Trophoblast cell (in vitro differentiated cells and primary cell): ENCODE measurements around the gene FYTTD1.
A peak's percentile ranks its signal among the peaks of the same experiment; 100 is the strongest.

ENCODE experiments used
- DNase-seq, 2 donors: peaks; one replicate each; pipeline ENCODE4 v3.0.0-alpha.2; 2016
- H2AFZ ChIP-seq: 2 replicates; pipeline ENCODE4 v1.6.1; 2013; ENCODE audit warnings: low read length, moderate library complexity, mild to moderate bottlenecking; ENCODE audit not compliant: insufficient read depth, poor library complexity
- H2AK5ac ChIP-seq: 2 replicates; pipeline ENCODE4 v1.6.1; 2013; ENCODE audit warnings: mild to moderate bottlenecking, low read length
- H2BK120ac ChIP-seq: 2 replicates; pipeline ENCODE4 v1.6.1; 2013; ENCODE audit warnings: low read length, mild to moderate bottlenecking, moderate library complexity; ENCODE audit not compliant: insufficient read depth, poor library complexity
- H2BK12ac ChIP-seq: 2 replicates; pipeline ENCODE4 v1.6.1; 2013; ENCODE audit warnings: mild to moderate bottlenecking, low read length, moderate library complexity
- H2BK5ac ChIP-seq: 2 replicates; pipeline ENCODE4 v1.6.1; 2013; ENCODE audit warnings: low read length, low read depth, moderate library complexity, mild to moderate bottlenecking; ENCODE audit not compliant: poor library complexity
- H3K14ac ChIP-seq: 2 replicates; pipeline ENCODE4 v1.6.1; 2013; ENCODE audit warnings: mild to moderate bottlenecking, low read length
- H3K18ac ChIP-seq: 2 replicates; pipeline ENCODE4 v1.6.1; 2013; ENCODE audit warnings: mild to moderate bottlenecking, low read length
- H3K23ac ChIP-seq: 2 replicates; pipeline ENCODE4 v1.6.1; 2013; ENCODE audit warnings: low read length
- H3K27ac ChIP-seq: 2 replicates; pipeline ENCODE4 v1.5.1; 2013; ENCODE audit warnings: low read depth, mild to moderate bottlenecking, inconsistent platforms, low read length, moderate library complexity
- H3K27me3 ChIP-seq: 2 replicates; pipeline ENCODE4 v1.6.1; 2013; ENCODE audit warnings: inconsistent platforms, mild to moderate bottlenecking, low read length, moderate library complexity; ENCODE audit not compliant: insufficient read depth
- H3K36me3 ChIP-seq, 2 experiments: 1 replicate in 1 of 2; 2 replicates in 1 of 2; pipeline ENCODE4 v1.6.1; 2013; ENCODE audit warnings: low read length in 2 of 2, mild to moderate bottlenecking in 2 of 2, moderate library complexity in 1 of 2; ENCODE audit not compliant: insufficient read depth in 2 of 2, control insufficient read depth in 1 of 2
- H3K4ac ChIP-seq: 2 replicates; pipeline ENCODE4 v1.6.1; 2013; ENCODE audit warnings: low read depth, mild to moderate bottlenecking, low read length, moderate library complexity
- H3K4me1 ChIP-seq, 2 experiments: 1 replicate in 1 of 2; 2 replicates in 1 of 2; pipeline ENCODE4 v1.6.1; 2013; ENCODE audit warnings: low read length in 2 of 2, mild to moderate bottlenecking in 2 of 2, moderate library complexity in 1 of 2; ENCODE audit not compliant: insufficient read depth in 2 of 2, control insufficient read depth in 1 of 2
- H3K4me2 ChIP-seq: 2 replicates; pipeline ENCODE4 v1.6.1; 2013; ENCODE audit warnings: inconsistent platforms, mild to moderate bottlenecking, low read length, moderate library complexity
- H3K4me3 ChIP-seq: 2 replicates; pipeline ENCODE4 v1.5.1; 2013; ENCODE audit warnings: mild to moderate bottlenecking, low read depth, low read length, inconsistent platforms
- H3K79me1 ChIP-seq: one replicate; pipeline ENCODE4 v1.6.1; 2013; ENCODE audit warnings: low read length
- H3K79me2 ChIP-seq: 2 replicates; pipeline ENCODE4 v1.6.1; 2013; ENCODE audit warnings: low read length, mild to moderate bottlenecking; ENCODE audit not compliant: control insufficient read depth, insufficient read depth, poor library complexity
- H3K9ac ChIP-seq: 2 replicates; pipeline ENCODE4 v1.6.1; 2013; ENCODE audit warnings: mild to moderate bottlenecking, low read length
- H3K9me3 ChIP-seq: 2 replicates; pipeline ENCODE4 v1.6.1; 2013; ENCODE audit warnings: low read depth, mild to moderate bottlenecking, control low read depth, inconsistent platforms, low read length; ENCODE audit not compliant: insufficient read depth
- H4K12ac ChIP-seq: 2 replicates; pipeline ENCODE4 v1.6.1; 2013; ENCODE audit warnings: low read depth, mild to moderate bottlenecking, low read length, moderate library complexity
- H4K8ac ChIP-seq: 2 replicates; pipeline ENCODE4 v1.6.1; 2013; ENCODE audit warnings: low read depth, mild to moderate bottlenecking, low read length, moderate library complexity
- H4K91ac ChIP-seq: one replicate; pipeline ENCODE4 v1.6.1; 2013; ENCODE audit warnings: low read depth, mild to moderate bottlenecking, low read length, moderate library complexity
- WGBS: extraction: QIAGEN DNeasy Blood & Tissue Kit; methylation state at CpG from one replicate; pipeline ENCODE4 v1.1.7; 2013; ENCODE audit warnings: missing lambda C conversion rate; ENCODE audit not compliant: insufficient read length, insufficient coverage; ENCODE audit errors: extremely low coverage; 5-methylcytosine and 5-hydroxymethylcytosine counted together

The FYTTD1 gene

DNA sequence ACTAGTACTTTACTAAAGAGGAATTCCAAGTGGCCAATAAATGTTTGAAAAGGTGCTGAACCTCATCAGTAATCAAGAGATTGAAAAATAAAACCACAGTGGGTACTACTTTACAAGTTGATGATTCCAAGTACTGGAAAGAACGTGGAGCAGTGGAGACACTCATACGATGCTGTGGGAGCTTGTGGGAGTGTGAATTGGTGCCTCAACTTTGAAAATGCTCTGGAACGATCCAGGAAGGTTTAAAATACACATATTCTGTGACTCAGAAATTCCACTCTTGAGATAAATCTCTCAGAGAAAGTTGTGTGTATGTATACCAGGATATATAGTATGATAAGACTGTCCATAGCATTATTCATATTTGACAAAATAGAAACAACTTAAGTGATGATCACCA is 50.7 kb downstream of the FYTTD1 start:
- Histone ChIP-seq H3K4me3 (no peak overlapping the region), H3K27ac (no peak overlapping the region), H3K9me3 (no peaks in the 10 kb centered on the region), H3K23ac (no peak overlapping the region), H3K27me3 (no peaks in the 10 kb centered on the region), H3K79me1 (no peaks in the 10 kb centered on the region), H3K4me1 (peaks cover 0 to 2% of the 10 kb centered on the region in 2 experiments), H2AK5ac (no peak overlapping the region), H4K91ac (no peak overlapping the region), H3K9ac (no peak overlapping the region), H2BK5ac (no peak overlapping the region), H2BK120ac (no peak overlapping the region), H3K14ac (no peak overlapping the region), H4K12ac (no peak overlapping the region), H3K79me2 (peaks cover under 1% of the 10 kb centered on the region), H2BK12ac (no peak overlapping the region), H3K36me3 (no peaks in the 10 kb centered on the region), H3K4ac (no peak overlapping the region), H3K18ac (no peak overlapping the region), H3K4me2 (no peak overlapping the region), H4K8ac (no peak overlapping the region), H2AFZ (no peak overlapping the region)
- DNase-seq, result peak in 1 of 2 donors; percentile 61
- no CpG with 5 or more reads among the region's 3 CpGs for WGBS

DNA sequence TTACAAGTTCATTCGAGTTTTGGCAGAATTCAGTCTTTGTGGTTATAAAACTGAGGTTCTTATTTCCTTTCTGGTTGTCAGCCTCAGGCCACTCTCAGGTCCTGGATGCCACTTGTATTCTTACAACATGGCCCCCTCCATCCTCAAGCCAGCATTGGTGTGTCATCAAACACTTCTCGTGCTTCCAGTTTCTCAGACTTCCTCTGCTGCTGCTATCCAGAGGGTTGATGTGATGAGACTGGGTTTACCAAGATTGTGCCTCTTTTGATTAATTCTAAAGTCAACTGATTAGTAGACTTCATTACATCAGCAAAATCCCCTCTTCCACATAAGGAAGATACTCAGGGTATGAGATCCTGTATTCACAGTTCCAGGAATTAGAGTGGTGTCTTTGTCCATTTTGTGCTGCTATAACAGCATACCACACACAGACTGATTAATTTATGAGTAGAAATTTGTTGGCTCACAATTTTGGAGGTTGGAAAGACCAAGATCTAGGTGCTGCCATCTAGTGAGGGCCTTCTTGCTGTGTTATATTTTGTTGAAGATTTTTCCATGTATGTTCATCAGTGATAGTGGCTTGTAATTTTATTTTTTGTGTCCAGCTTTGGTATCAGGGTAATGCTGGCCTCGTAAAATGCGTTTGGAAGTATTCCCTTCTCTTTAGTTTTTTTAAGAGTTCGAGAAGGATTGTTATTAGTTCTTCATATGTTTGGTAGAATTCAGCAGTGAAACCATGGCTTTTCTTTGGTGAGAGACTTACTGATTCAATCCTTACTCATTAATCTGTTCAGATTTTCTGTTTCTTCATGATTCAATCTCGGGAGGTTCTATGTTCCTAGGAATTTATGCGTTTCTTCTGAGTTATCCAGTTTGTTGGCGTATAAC is 52.5 kb downstream of the FYTTD1 start:
- H3K9ac ChIP-seq, result no peak overlapping the region
- H3K27me3 ChIP-seq, result no peaks in the 10 kb centered on the region
- no peaks in the 10 kb centered on the region for H3K79me2 ChIP-seq
- no peaks in the 10 kb centered on the region for H3K79me1 ChIP-seq
- H2BK120ac ChIP-seq, result no peak overlapping the region
- no peak overlapping the region for H4K12ac ChIP-seq
- H3K18ac ChIP-seq, result no peak overlapping the region
- no peak overlapping the region for H3K27ac ChIP-seq
- peaks cover 0 to 2% of the 10 kb centered on the region in 2 experiments for H3K4me1 ChIP-seq
- H4K8ac ChIP-seq, result no peak overlapping the region
- H2BK12ac ChIP-seq, result no peak overlapping the region
- no peak overlapping the region for H4K91ac ChIP-seq
- H3K4ac ChIP-seq, result peak overlapping the region; percentile 40
- no peak overlapping the region for H3K23ac ChIP-seq
- no peak overlapping the region for H3K4me2 ChIP-seq
- H2AFZ ChIP-seq, result no peak overlapping the region
- H3K4me3 ChIP-seq, result no peak overlapping the region
- H3K36me3 ChIP-seq, result no peaks in the 10 kb centered on the region
- H2AK5ac ChIP-seq, result no peak overlapping the region
- H3K14ac ChIP-seq, result no peak overlapping the region
- peak; percentile 42 to 56 for DNase-seq
- no peak overlapping the region for H2BK5ac ChIP-seq
- 100% methylated on average over 1 of the region's 8 CpGs for WGBS
- no peaks in the 10 kb centered on the region for H3K9me3 ChIP-seq

DNA sequence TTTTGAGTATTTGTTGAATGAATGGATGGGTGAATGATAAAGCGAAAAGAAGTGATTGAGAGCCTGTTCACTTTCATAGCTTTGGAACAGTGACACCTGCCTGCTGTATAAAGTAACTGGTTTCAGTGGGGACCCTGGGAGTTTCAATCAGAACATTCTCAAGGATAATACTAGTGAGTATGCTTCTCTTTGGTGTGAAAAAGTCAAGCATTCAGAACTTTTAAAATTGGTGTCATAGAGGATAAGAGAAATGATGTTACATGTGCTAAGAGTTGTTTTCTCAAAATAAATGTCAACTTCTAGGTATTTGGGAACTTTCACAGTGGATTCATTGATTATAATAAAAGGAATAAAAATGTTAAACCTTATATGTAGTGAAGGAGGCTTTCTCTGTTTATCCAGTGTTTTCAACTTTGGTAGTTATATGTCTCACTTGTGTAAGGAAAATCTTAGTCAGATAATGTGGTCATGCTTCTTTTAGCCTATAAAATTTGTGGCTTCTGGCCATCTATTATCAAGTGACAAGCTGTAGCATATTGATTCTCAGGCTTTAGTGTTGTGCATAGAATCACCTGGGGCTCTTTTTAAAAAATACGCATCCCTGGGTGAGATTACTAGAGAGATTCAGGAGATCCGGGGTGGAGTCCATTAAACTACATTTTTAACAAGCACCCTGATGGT is 53.2 kb downstream of the FYTTD1 start:
- H3K79me1 ChIP-seq, result no peaks in the 10 kb centered on the region
- H3K18ac ChIP-seq, result no peak overlapping the region
- no peak overlapping the region for H2AFZ ChIP-seq
- H3K79me2 ChIP-seq, result no peaks in the 10 kb centered on the region
- H4K8ac ChIP-seq, result no peak overlapping the region
- H3K4me3 ChIP-seq, result no peak overlapping the region
- H4K12ac ChIP-seq, result no peak overlapping the region
- no peak overlapping the region for H3K23ac ChIP-seq
- H3K27me3 ChIP-seq, result no peaks in the 10 kb centered on the region
- H2BK12ac ChIP-seq, result no peak overlapping the region
- H3K27ac ChIP-seq, result no peak overlapping the region
- no peak overlapping the region for H3K14ac ChIP-seq
- no peak for DNase-seq
- no peaks in the 10 kb centered on the region for H3K9me3 ChIP-seq
- peak overlapping the region; percentile 55 for H3K4ac ChIP-seq
- no peaks in the 10 kb centered on the region for H3K36me3 ChIP-seq
- H3K4me1 ChIP-seq, result peaks cover 0 to 2% of the 10 kb centered on the region in 2 experiments
- no peak overlapping the region for H2BK5ac ChIP-seq
- WGBS, result 92% methylated on average over 1 of the region's 3 CpGs
- no peak overlapping the region for H3K9ac ChIP-seq
- no peak overlapping the region for H2BK120ac ChIP-seq
- no peak overlapping the region for H2AK5ac ChIP-seq
- H4K91ac ChIP-seq, result no peak overlapping the region
- no peak overlapping the region for H3K4me2 ChIP-seq

DNA sequence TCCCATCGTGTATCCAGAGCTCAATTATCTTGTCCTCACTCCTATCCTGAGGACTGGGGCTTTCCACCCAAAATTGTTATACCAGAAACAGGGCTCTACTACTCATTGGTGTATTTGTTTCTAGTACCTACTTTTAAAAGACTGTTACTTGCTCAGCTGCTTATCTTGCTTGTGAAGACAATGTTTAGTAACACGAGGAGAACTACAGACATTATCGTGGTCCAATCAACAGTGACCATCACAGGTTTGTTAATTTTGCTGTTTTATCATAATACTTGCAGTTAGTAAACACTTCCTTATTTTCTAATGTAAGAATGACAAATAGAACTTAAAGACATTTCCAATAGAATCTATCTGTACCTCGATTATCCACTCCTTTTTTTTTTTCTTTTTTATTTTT is 54.8 kb downstream of the FYTTD1 start:
- H4K8ac ChIP-seq, result no peak overlapping the region
- no peak overlapping the region for H2BK5ac ChIP-seq
- no peak overlapping the region for H3K4me2 ChIP-seq
- DNase-seq, result no peak
- no peaks in the 10 kb centered on the region for H3K79me2 ChIP-seq
- no peak overlapping the region for H3K4me3 ChIP-seq
- H2BK120ac ChIP-seq, result no peak overlapping the region
- no CpG with 5 or more reads among the region's 4 CpGs for WGBS
- H3K27me3 ChIP-seq, result no peaks in the 10 kb centered on the region
- no peak overlapping the region for H2BK12ac ChIP-seq
- no peak overlapping the region for H3K18ac ChIP-seq
- no peak overlapping the region for H3K4ac ChIP-seq
- no peak overlapping the region for H4K91ac ChIP-seq
- H3K4me1 ChIP-seq, result peaks cover 2 to 4% of the 10 kb centered on the region in 2 experiments
- no peak overlapping the region for H3K27ac ChIP-seq
- no peak overlapping the region for H3K14ac ChIP-seq
- peaks cover 0 to 1% of the 10 kb centered on the region in 2 experiments for H3K36me3 ChIP-seq
- H3K9ac ChIP-seq, result no peak overlapping the region
- no peaks in the 10 kb centered on the region for H3K79me1 ChIP-seq
- no peak overlapping the region for H2AFZ ChIP-seq
- H4K12ac ChIP-seq, result no peak overlapping the region
- no peaks in the 10 kb centered on the region for H3K9me3 ChIP-seq
- H2AK5ac ChIP-seq, result no peak overlapping the region
- H3K23ac ChIP-seq, result no peak overlapping the region
